HepG2 (cell line): ENCODE measurements around the gene TOMM22. TPM values are rescaled to one million over a fixed set of nuclear protein-coding genes. Genes with fewer than 3 reads are reported as not detected.

Source experiments
- ATAC-seq: fragments of 200-7000 bp; cut with Tn5 transposase; 3 replicates; pipeline ENCODE4 v1.9.1; 2020; ENCODE audit warnings: mild to moderate bottlenecking, moderate library complexity
- BruUV-seq: library from RNA; stranded (reverse); fragments of 400-500 nt; replicated peaks from 2 replicates; lab custom pipeline; 2021; lab: Mats Ljungman, UMichigan
- CTCF ChIA-PET: fragments of 300-600 bp; formaldehyde crosslinking; extraction: SDS; loops from one replicate; lab custom pipeline; 2021; ENCODE audit warnings: low total read pairs, inconsistent platforms, low intra/inter-chr PET ratio; lab: Yijun Ruan, JAX
- POLR2A ChIA-PET: fragments of 350-600 bp; sonication (Branson Sonifier 250); formaldehyde crosslinking; loops from one replicate; lab custom pipeline; 2020; ENCODE audit warnings: antibody characterized with exemption, inconsistent platforms; lab: Yijun Ruan, JAX
- DNase-seq: peaks from one replicate; pipeline ENCODE4 v3.0.0-alpha.2; 2015; ENCODE audit warnings: low spot score
- FAIRE-seq: peaks from 3 replicates; lab custom pipeline; 2011; peaks lifted over from hg19 to GRCh38; lab: Jason Lieb, UNC
- H2AFZ ChIP-seq: one replicate; pipeline ENCODE4 v1.6.1; 2011; ENCODE audit warnings: low read length, inconsistent platforms
- H3K27ac ChIP-seq: fragments of 300-600 bp; 3 replicates; pipeline ENCODE4 v1.8.0; 2011; ENCODE audit warnings: mixed run types, mild to moderate bottlenecking, mixed read lengths, low read length, inconsistent platforms; ENCODE audit not compliant: insufficient read depth; ENCODE audit errors: extremely low read length
- H3K27me3 ChIP-seq, 2 experiments: fragments of 200-600 bp in 1 of 2; 2 replicates in 1 of 2; 3 replicates in 1 of 2; pipeline versions ENCODE4 v1.6.0 to v1.8.0; 2011; ENCODE audit warnings: low read length in 2 of 2, mild to moderate bottlenecking in 2 of 2, moderate library complexity in 2 of 2, inconsistent platforms in 1 of 2; ENCODE audit not compliant: insufficient read depth in 2 of 2, control insufficient read depth in 1 of 2
- H3K36me3 ChIP-seq, 2 experiments: fragments of 200-600 bp in 1 of 2; replicated peaks in 1 of 2; 2 replicates in 1 of 2; 3 replicates in 1 of 2; pipeline versions ENCODE4 v1.5.1 to v1.8.0; 2011; ENCODE audit warnings: low read length in 2 of 2, inconsistent platforms in 1 of 2; ENCODE audit not compliant: insufficient read depth in 2 of 2, control insufficient read depth in 1 of 2
- H3K4me1 ChIP-seq: 2 replicates; pipeline ENCODE4 v1.5.1; 2012; ENCODE audit warnings: low read length, inconsistent platforms; ENCODE audit not compliant: insufficient read depth
- H3K4me2 ChIP-seq: 2 replicates; pipeline ENCODE4 v1.6.0; 2011; ENCODE audit warnings: low read depth, low read length, inconsistent platforms
- H3K4me3 ChIP-seq, 3 experiments: fragments of 200-600 bp in 1 of 3; sonication (generic), shearing (Covaris generic) in 1 of 3; replicated peaks in 1 of 3; 2 replicates each; pipeline ENCODE4 v1.5.1; 2011 to 2016; ENCODE audit warnings: low read length in 3 of 3, inconsistent platforms in 2 of 3, low read depth in 2 of 3, mild to moderate bottlenecking in 2 of 3, control low read depth in 1 of 3, mixed read lengths in 1 of 3; ENCODE audit not compliant: insufficient read depth in 1 of 3
- H3K79me2 ChIP-seq: one replicate; pipeline ENCODE4 v1.6.1; 2011; ENCODE audit warnings: low read length, inconsistent platforms; ENCODE audit not compliant: insufficient read depth
- H3K9ac ChIP-seq: 2 replicates; pipeline ENCODE4 v1.6.0; 2011; ENCODE audit warnings: mild to moderate bottlenecking, low read depth, low read length, inconsistent platforms; ENCODE audit not compliant: insufficient read depth
- H3K9me3 ChIP-seq: 2 replicates; pipeline ENCODE4 v1.5.1; 2012; ENCODE audit warnings: mild to moderate bottlenecking, low read length
- H4K20me1 ChIP-seq: 2 replicates; pipeline ENCODE4 v1.6.0; 2011; ENCODE audit warnings: inconsistent platforms, mild to moderate bottlenecking, low read length, moderate library complexity; ENCODE audit not compliant: insufficient read depth
- ARNT ChIP-seq: fragments of 450-650 bp; IDR thresholded peaks from 2 replicates; pipeline ENCODE4 v1.6.1; 2017
- DPF2 ChIP-seq: sonication (generic); formaldehyde crosslinking; IDR thresholded peaks from 2 replicates; pipeline ENCODE4 v1.4.0; 2020; ENCODE audit warnings: mild to moderate bottlenecking, low read depth, missing genetic modification reagents, borderline replicate concordance
- MAFK ChIP-seq, 2 experiments: IDR thresholded peaks in 1 of 2; conservative IDR thresholded peaks in 1 of 2; 2 replicates each; pipeline ENCODE4 v1.6.1; 2011; ENCODE audit warnings: improper control_type of control experiment in 2 of 2, low read length in 2 of 2
- MXI1 ChIP-seq: IDR thresholded peaks from 3 replicates; pipeline ENCODE4 v1.6.1; 2012; ENCODE audit warnings: low read depth, low read length, inconsistent platforms, borderline replicate concordance
- NFE2L2 ChIP-seq: fragments of 150-350 bp; IDR thresholded peaks from 2 replicates; pipeline ENCODE4 v1.6.1; 2014; ENCODE audit warnings: low read length
- NPAS2 ChIP-seq: sonication (generic); formaldehyde crosslinking; IDR thresholded peaks from 2 replicates; pipeline ENCODE4 v1.8.0; 2022; ENCODE audit warnings: mild to moderate bottlenecking, missing genetic modification reagents, borderline replicate concordance
- RBM39 ChIP-seq: fragments of 200-400 bp; formaldehyde crosslinking; IDR thresholded peaks from one replicate; pipeline ENCODE4 v1.6.1; 2018; ENCODE audit warnings: antibody characterized with exemption, mild to moderate bottlenecking, low read depth, low read length; ENCODE audit not compliant: poor library complexity, severe bottlenecking
- SRY ChIP-seq: sonication (generic); formaldehyde crosslinking; IDR thresholded peaks from 2 replicates; pipeline ENCODE4 v1.8.0; 2022; ENCODE audit warnings: mild to moderate bottlenecking, missing genetic modification reagents
- ZMYM4 ChIP-seq: sonication (generic); formaldehyde crosslinking; IDR thresholded peaks from 2 replicates; pipeline ENCODE4 v1.8.1; 2023; ENCODE audit warnings: mild to moderate bottlenecking, missing genetic modification reagents
- ZNF652 ChIP-seq: IDR thresholded peaks from 2 replicates; pipeline ENCODE4 v1.6.1; 2016; ENCODE audit warnings: low read depth, borderline replicate concordance
- ZNF674 ChIP-seq: sonication (generic); formaldehyde crosslinking; IDR thresholded peaks from 2 replicates; pipeline ENCODE4 v1.5.0; 2020; ENCODE audit warnings: low read depth, mild to moderate bottlenecking, missing genetic modification reagents
- ZNF83 ChIP-seq: sonication (generic); formaldehyde crosslinking; IDR thresholded peaks from 2 replicates; pipeline ENCODE4 v1.4.0; 2020; ENCODE audit warnings: missing genetic modification reagents, mild to moderate bottlenecking, borderline replicate concordance
- WGBS: methylation state at CpG from one replicate; pipeline ENCODE4 v1.1.6; 2017; ENCODE audit warnings: low lambda C conversion rate; 5-methylcytosine and 5-hydroxymethylcytosine counted together
- in situ Hi-C: cut with HindIII; loops from 2 replicates; pipeline ENCODE4 v1.10.0; 2017; ENCODE audit warnings: low pct_unique_long_range_greater_than_20kb; ENCODE audit not compliant: extremely low pct_ligation_motif_present
- intact Hi-C: fragments of 100-400 bp; cut with micrococcal nuclease; formaldehyde crosslinking; loops from one replicate; pipeline ENCODE4 v1.10.0; 2022; ENCODE audit not compliant: unreplicated experiment
- polyA plus RNA-seq, 8 experiments: library from polyadenylated mRNA; depleted of rRNA in 3 of 8; stranded (reverse) in 7 of 8; unstranded in 1 of 8; fragments of >200 nt; fragmentation: Illumina TruSeq in 4 of 8; extraction: Trizol in 4 of 8; gene quantifications; 2 replicates each; pipeline versions ENCODE4 v1.2.1 to v1.2.3, GENCODE V29; 2011 to 2016; ENCODE audit warnings: low read depth in 4 of 8, missing spikeins in 1 of 8, mixed read lengths in 1 of 8; ENCODE audit not compliant: insufficient read depth in 1 of 8
- total RNA-seq, 5 experiments: library from RNA; depleted of rRNA; stranded (reverse); fragments of >200 nt; fragmentation: Illumina TruSeq; extraction: Trizol; gene quantifications; 2 replicates each; pipeline ENCODE4 v1.2.3, GENCODE V29; 2016; ENCODE audit warnings: low read depth in 1 of 5
- TF ChIP-seq, protein P1 (sequence below): sonication (generic); formaldehyde crosslinking; IDR thresholded peaks from 2 replicates; pipeline ENCODE4 v1.4.0; 2020; ENCODE audit warnings: missing genetic modification reagents
- TF ChIP-seq, protein P2 (sequence below): sonication (generic); formaldehyde crosslinking; IDR thresholded peaks from 2 replicates; pipeline ENCODE4 v1.8.1; 2023; ENCODE audit warnings: mild to moderate bottlenecking, inconsistent platforms, moderate library complexity, missing genetic modification reagents, borderline replicate concordance
- TF ChIP-seq, protein P3 (sequence below): sonication (generic); formaldehyde crosslinking; conservative IDR thresholded peaks from 2 replicates; pipeline ENCODE4 v1.4.0; 2020; ENCODE audit warnings: mild to moderate bottlenecking, missing genetic modification reagents, moderate library complexity
- TF ChIP-seq, protein P4 (sequence below): sonication (generic); formaldehyde crosslinking; IDR thresholded peaks from 2 replicates; pipeline ENCODE4 v1.5.0; 2020; ENCODE audit warnings: mild to moderate bottlenecking, missing genetic modification reagents

TOMM22 gene
- total and polyA plus RNA-seq, 2 of the 13 experiments (the other 11 are each of a cell fraction or from before 2014, with no cell fraction given) = 46.9 to 118 TPM

DNA sequence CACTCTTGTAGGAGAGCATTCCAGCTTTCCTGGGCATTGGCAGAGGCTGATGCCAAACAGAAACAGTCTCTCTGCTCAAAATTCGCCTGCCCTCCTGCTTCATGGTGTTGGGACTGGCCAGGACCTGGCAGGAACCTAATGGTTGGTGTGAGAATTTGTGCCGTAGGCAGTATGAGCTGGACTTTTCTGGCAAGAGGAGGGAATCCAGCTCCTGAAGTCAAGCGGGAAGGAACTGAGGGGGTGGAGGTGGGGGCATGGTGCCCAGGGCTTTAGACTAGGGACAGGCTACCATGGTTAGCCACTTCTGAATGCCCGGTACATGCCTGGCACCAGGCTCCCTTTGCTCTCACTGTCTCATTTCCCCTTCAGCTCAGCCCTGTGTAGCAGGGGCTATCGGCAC lies 6.9 kb upstream of the TOMM22 start:
- no peaks in the 10 kb centered on the region for H3K27me3 ChIP-seq
- no peak overlapping the region for H3K4me2 ChIP-seq
- H3K4me3 ChIP-seq = no peak overlapping the region
- H2AFZ ChIP-seq = no peak overlapping the region
- in situ Hi-C loops = no loop called here
- FAIRE-seq = no peak
- CTCF ChIA-PET = no interaction called here
- intact Hi-C loops = no loop called here
- no peaks in the 10 kb centered on the region for H3K79me2 ChIP-seq
- no peak overlapping the region for H3K27ac ChIP-seq
- 97% methylated on average over 4 of the region's 5 CpGs for WGBS
- peaks cover 10% of the 10 kb centered on the region; the same call in 1 of the 2 replicates for H3K4me1 ChIP-seq
- no peaks in the 10 kb centered on the region for H3K9me3 ChIP-seq
- H4K20me1 ChIP-seq = no peaks in the 10 kb centered on the region
- no peak overlapping the region for H3K9ac ChIP-seq
- POLR2A ChIA-PET = interaction anchor here (0.6 kb wide), 1 partner anchor 614 kb away, joined by 3 read pairs; no protein-coding TSS in a partner anchor
- no peak for ATAC-seq
- no peak for DNase-seq
- no TSS peak for BruUV-seq
- peaks cover 6 to 8% of the 10 kb centered on the region in 2 experiments; a peak in 3 of 5 replicates for H3K36me3 ChIP-seq
- TF ChIP-seq ZNF83 (no peak), DPF2 (CRISPR knock-in tag) (no peak), SRY (CRISPR knock-in tag) (no peak), ZNF652 (CRISPR knock-in tag) (no peak), MAFK (conservative IDR thresholded peaks at IDR 0.05 in 1 of 2, IDR thresholded peaks at IDR 0.05 in 1 of 2; ENCODE audit: low read length in 2 of 2) (no peak), NFE2L2 (no peak), NPAS2 (CRISPR knock-in tag) (no peak), RBM39 (no peak), ARNT (no peak), ZNF674 (CRISPR knock-in tag) (no peak), ZMYM4 (CRISPR knock-in tag) (no peak), MXI1 (no peak)
- TF ChIP-seq, protein P1, sequence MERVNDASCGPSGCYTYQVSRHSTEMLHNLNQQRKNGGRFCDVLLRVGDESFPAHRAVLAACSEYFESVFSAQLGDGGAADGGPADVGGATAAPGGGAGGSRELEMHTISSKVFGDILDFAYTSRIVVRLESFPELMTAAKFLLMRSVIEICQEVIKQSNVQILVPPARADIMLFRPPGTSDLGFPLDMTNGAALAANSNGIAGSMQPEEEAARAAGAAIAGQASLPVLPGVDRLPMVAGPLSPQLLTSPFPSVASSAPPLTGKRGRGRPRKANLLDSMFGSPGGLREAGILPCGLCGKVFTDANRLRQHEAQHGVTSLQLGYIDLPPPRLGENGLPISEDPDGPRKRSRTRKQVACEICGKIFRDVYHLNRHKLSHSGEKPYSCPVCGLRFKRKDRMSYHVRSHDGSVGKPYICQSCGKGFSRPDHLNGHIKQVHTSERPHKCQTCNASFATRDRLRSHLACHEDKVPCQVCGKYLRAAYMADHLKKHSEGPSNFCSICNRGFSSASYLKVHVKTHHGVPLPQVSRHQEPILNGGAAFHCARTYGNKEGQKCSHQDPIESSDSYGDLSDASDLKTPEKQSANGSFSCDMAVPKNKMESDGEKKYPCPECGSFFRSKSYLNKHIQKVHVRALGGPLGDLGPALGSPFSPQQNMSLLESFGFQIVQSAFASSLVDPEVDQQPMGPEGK = no peak
- TF ChIP-seq, protein P2, sequence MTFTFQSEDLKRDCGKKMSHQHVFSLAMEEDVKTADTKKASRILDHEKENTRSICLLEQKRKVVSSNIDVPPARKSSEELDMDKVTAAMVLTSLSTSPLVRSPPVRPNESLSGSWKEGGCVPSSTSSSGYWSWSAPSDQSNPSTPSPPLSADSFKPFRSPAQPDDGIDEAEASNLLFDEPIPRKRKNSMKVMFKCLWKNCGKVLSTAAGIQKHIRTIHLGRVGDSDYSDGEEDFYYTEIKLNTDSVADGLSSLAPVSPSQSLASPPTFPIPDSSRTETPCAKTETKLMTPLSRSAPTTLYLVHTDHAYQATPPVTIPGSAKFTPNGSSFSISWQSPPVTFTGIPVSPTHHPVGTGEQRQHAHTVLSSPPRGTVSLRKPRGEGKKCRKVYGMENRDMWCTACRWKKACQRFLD (CRISPR knock-in tag) = no peak
- TF ChIP-seq, protein P3, sequence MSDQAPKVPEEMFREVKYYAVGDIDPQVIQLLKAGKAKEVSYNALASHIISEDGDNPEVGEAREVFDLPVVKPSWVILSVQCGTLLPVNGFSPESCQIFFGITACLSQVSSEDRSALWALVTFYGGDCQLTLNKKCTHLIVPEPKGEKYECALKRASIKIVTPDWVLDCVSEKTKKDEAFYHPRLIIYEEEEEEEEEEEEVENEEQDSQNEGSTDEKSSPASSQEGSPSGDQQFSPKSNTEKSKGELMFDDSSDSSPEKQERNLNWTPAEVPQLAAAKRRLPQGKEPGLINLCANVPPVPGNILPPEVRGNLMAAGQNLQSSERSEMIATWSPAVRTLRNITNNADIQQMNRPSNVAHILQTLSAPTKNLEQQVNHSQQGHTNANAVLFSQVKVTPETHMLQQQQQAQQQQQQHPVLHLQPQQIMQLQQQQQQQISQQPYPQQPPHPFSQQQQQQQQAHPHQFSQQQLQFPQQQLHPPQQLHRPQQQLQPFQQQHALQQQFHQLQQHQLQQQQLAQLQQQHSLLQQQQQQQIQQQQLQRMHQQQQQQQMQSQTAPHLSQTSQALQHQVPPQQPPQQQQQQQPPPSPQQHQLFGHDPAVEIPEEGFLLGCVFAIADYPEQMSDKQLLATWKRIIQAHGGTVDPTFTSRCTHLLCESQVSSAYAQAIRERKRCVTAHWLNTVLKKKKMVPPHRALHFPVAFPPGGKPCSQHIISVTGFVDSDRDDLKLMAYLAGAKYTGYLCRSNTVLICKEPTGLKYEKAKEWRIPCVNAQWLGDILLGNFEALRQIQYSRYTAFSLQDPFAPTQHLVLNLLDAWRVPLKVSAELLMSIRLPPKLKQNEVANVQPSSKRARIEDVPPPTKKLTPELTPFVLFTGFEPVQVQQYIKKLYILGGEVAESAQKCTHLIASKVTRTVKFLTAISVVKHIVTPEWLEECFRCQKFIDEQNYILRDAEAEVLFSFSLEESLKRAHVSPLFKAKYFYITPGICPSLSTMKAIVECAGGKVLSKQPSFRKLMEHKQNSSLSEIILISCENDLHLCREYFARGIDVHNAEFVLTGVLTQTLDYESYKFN (CRISPR knock-in tag) = no peak
- TF ChIP-seq, protein P4, sequence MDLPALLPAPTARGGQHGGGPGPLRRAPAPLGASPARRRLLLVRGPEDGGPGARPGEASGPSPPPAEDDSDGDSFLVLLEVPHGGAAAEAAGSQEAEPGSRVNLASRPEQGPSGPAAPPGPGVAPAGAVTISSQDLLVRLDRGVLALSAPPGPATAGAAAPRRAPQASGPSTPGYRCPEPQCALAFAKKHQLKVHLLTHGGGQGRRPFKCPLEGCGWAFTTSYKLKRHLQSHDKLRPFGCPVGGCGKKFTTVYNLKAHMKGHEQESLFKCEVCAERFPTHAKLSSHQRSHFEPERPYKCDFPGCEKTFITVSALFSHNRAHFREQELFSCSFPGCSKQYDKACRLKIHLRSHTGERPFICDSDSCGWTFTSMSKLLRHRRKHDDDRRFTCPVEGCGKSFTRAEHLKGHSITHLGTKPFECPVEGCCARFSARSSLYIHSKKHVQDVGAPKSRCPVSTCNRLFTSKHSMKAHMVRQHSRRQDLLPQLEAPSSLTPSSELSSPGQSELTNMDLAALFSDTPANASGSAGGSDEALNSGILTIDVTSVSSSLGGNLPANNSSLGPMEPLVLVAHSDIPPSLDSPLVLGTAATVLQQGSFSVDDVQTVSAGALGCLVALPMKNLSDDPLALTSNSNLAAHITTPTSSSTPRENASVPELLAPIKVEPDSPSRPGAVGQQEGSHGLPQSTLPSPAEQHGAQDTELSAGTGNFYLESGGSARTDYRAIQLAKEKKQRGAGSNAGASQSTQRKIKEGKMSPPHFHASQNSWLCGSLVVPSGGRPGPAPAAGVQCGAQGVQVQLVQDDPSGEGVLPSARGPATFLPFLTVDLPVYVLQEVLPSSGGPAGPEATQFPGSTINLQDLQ (CRISPR knock-in tag) = no peak
